ENCODE results near the gene CLDN19. TPM values are rescaled to one million over a fixed set of nuclear protein-coding genes. Genes with fewer than 3 reads are reported as not detected.

Gene CLDN19
- total and polyA plus RNA-seq, 11 donors = 0.01 to 0.11 TPM; not detected in 9

DNA sequence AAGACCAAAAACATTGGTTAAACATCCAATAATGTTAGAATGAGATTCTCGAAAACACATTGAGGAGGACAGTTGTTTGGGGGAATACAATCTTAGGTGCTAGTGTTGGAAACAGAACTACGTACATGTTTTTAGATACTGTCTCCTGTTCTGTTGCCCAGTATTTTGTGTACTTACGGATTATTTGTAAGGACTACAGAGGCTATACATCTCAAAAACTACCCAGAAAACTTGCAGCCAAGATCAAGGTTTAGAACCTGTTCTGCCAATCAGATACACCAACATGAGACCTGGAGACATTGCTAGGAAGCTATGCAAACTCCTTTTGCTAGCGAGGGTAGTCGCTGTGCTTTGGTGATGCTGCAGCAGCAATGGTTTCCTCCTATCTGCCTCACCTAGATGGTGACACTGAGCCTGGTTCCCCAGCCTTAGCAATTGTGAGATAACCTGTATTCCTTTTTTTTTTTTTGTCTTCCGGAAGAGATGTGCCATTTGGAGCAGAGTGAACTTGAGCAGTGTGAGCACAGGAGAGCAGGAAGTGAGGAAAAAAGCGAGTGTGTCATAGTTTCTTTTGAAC lies 36.1 kb downstream of the CLDN19 start:
- DNase-seq (no peak), ATAC-seq (no peak)
- Histone ChIP-seq H3K4me3 (no peak overlapping the region), H3K9me3 (peaks cover 0 to 8% (median 0%) of the 10 kb centered on the region in 12 donors), H3K4me1 (no peaks in the 10 kb centered on the region), H3K27ac (no peak overlapping the region), H3K27me3 (no peaks in the 10 kb centered on the region), H3K36me3 (peaks cover 0 to 96% (median 87%) of the 10 kb centered on the region in 9 donors)
- intact Hi-C loops (cut with DNase I) = no loop called here
- TF ChIP-seq, protein P1, sequence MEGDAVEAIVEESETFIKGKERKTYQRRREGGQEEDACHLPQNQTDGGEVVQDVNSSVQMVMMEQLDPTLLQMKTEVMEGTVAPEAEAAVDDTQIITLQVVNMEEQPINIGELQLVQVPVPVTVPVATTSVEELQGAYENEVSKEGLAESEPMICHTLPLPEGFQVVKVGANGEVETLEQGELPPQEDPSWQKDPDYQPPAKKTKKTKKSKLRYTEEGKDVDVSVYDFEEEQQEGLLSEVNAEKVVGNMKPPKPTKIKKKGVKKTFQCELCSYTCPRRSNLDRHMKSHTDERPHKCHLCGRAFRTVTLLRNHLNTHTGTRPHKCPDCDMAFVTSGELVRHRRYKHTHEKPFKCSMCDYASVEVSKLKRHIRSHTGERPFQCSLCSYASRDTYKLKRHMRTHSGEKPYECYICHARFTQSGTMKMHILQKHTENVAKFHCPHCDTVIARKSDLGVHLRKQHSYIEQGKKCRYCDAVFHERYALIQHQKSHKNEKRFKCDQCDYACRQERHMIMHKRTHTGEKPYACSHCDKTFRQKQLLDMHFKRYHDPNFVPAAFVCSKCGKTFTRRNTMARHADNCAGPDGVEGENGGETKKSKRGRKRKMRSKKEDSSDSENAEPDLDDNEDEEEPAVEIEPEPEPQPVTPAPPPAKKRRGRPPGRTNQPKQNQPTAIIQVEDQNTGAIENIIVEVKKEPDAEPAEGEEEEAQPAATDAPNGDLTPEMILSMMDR (IDR thresholded peaks at IDR 0.05) = no peak
- no peak for TF ChIP-seq POLR2A (IDR thresholded peaks at IDR 0.05)
- 92 to 95% (median 93%) methylated on average over 7 of the region's 7 CpGs for WGBS, 4 donors

DNA sequence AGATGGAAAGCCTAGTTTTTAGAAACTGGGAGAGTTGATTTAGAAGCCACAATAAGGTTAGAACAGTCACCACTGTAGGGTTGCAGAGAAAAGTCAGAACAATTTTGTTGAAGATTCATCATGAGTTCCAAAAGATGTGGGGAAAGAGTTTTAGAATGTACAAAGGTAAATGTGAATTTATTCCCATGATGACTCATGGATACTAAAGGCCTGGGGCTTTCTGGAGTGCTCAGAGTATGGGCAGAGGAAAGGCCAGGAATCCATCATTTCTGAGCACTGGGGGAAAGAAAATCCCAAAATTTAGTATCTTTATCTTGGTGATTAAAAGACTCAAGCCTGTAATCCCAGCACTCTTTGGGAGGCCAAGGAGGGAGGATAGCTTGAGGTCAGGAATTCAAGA lies 40.0 kb downstream of the CLDN19 start:
- H3K4me3 ChIP-seq = no peak overlapping the region

DNA sequence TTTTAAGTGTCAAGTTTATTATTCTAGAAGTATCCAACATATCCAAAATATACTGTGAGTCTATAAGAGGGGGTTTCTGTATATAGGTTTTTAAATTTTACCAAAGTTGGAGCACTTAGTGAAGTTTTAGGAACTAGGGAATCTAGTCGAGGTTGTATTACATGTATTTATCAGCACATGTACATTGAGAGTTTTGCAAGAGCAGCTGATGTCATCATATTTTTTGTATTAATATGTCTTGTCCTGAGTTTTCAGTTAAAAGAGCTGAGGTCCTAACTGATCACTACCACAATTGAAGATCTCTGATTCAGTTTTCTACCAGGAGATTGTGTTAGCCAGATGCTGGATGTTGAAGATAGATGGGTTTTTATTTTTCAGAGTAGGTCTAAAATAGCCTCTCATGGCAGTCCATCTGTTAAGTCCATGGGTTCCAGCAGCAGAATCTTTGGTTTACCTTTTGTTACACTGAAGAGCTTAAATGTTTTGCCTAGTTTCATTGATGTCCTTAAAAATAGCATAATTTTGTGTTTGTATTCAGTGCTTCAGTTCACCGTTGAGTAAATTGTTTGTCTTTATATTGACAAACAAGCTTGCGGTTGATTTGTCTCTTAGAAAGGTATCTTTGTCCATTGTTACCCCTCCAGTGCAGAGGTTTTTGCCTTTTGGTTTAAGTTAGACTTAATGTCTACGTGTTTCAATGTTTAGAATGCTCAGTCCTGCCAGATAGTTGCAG lies 41.8 kb downstream of the CLDN19 start:
- Histone ChIP-seq H3K4me3 (no peak overlapping the region), H3K36me3 (peaks cover 0 to 100% (median 94%) of the 10 kb centered on the region in 9 donors), H3K4me1 (peaks cover 0 to 8% (median 0%) of the 10 kb centered on the region in 12 donors), H3K9me3 (no peaks in the 10 kb centered on the region), H3K27ac (no peak overlapping the region), H3K27me3 (no peaks in the 10 kb centered on the region)
- no peak for ATAC-seq
- no peak for TF ChIP-seq POLR2A (IDR thresholded peaks at IDR 0.05)
- TF ChIP-seq, protein P1 (IDR thresholded peaks at IDR 0.05) = no peak
- intact Hi-C loops (cut with DNase I) = no loop called here
- 89 to 97% (median 93%) methylated on average over 4 of the region's 4 CpGs for WGBS, 4 donors
- DNase-seq = no peak

More for the DNA sequence above, 40.0 kb downstream of the CLDN19 start:
- peaks cover 0 to 100% (median 99%) of the 10 kb centered on the region in 9 donors for H3K36me3 ChIP-seq
- no peak for TF ChIP-seq POLR2A (IDR thresholded peaks at IDR 0.05)
- TF ChIP-seq, protein P1 (IDR thresholded peaks at IDR 0.05) = no peak
- H3K27me3 ChIP-seq = no peaks in the 10 kb centered on the region
- no peak for ATAC-seq
- intact Hi-C loops (cut with DNase I) = no loop called here
- H3K27ac ChIP-seq = no peak overlapping the region
- no peak for DNase-seq
- no peaks in the 10 kb centered on the region for H3K4me1 ChIP-seq
- H3K9me3 ChIP-seq = no peaks in the 10 kb centered on the region

DNA sequence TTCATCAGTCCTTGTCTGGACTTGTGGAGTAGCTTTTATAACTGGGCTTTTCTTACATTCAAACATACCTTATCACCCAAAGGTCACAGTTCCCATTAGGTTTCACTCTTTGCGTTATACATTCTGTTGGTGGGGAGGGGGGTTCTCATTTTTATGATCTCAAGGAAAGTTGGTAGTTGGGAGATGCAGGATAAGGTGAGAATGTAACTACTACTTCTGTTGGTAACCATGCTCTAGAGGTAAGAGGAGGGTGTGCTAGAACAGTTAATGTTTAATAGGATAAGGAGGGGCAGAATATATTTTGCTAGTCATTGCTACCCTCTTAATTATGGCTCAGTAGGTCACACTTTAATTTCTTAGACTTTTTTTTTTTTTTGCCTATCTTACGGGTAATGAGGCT lies 47.1 kb downstream of the CLDN19 start:
- TF ChIP-seq, protein P1 (IDR thresholded peaks at IDR 0.05) = no peak
- TF ChIP-seq POLR2A (IDR thresholded peaks at IDR 0.05) = no peak
- Histone ChIP-seq H3K36me3 (peaks cover 0 to 56% (median 45%) of the 10 kb centered on the region in 9 donors), H3K27ac (no peak overlapping the region), H3K4me1 (peaks cover 0 to 57% (median 47%) of the 10 kb centered on the region in 12 donors), H3K4me3 (no peak overlapping the region), H3K9me3 (no peaks in the 10 kb centered on the region), H3K27me3 (no peaks in the 10 kb centered on the region)
- DNase-seq = no peak
- ATAC-seq = no peak
- intact Hi-C loops (cut with DNase I) = no loop called here
- 84 to 92% (median 85%) methylated on average over 2 of the region's 2 CpGs for WGBS, 4 donors

All from heart left ventricle (tissue), 16 donors.